SK-N-SH (cell line): ENCODE data around the gene DDX51. TPM values are rescaled to one million over a fixed set of nuclear protein-coding genes. Genes with fewer than 3 reads are reported as not detected.
"Not testable (repeated sequence)": the region's sequence is repeated elsewhere in the genome, so short reads cannot be mapped to it uniquely, and the experiment has no call there.

Experiments
- CTCF ChIA-PET: fragments of 300-600, 350-600 bp; formaldehyde crosslinking; extraction: SDS; loops from one replicate; lab custom pipeline; 2021; lab: Yijun Ruan, JAX
- POLR2A ChIA-PET: fragments of 350-600 bp; sonication (Branson Sonifier 250); formaldehyde crosslinking; extraction: SDS; loops from one replicate; lab custom pipeline; 2020; ENCODE audit warnings: antibody characterized with exemption, inconsistent platforms; lab: Yijun Ruan, JAX
- DNase-seq: peaks from one replicate; pipeline ENCODE4 v3.0.0; 2012
- H2AFZ ChIP-seq: fragments of 200-600 bp; sonication (generic); 2 replicates; pipeline ENCODE4 v1.8.1; 2016; ENCODE audit warnings: antibody characterized with exemption, mild to moderate bottlenecking, low read depth
- H3F3A ChIP-seq: fragments of 200-600 bp; sonication (generic); replicated peaks from 2 replicates; pipeline ENCODE3; 2016; ENCODE audit warnings: antibody characterized with exemption, mild to moderate bottlenecking; ENCODE audit not compliant: insufficient read depth
- H3K27ac ChIP-seq, 2 experiments: fragments of 200-500 bp in 1 of 2; fragments of 200-600 bp in 1 of 2; sonication (Bioruptor generic) in 1 of 2; sonication (generic), shearing (Covaris generic) in 1 of 2; 2 replicates each; pipeline versions ENCODE4 v1.5.1 to v1.6.1; 2014 to 2016; ENCODE audit warnings: low read depth in 2 of 2, inconsistent platforms in 1 of 2, low read length in 1 of 2, mild to moderate bottlenecking in 1 of 2, mixed read lengths in 1 of 2
- H3K27me3 ChIP-seq: fragments of 200-600 bp; sonication (generic), shearing (Covaris generic); 2 replicates; pipeline ENCODE4 v1.6.1; 2016; ENCODE audit warnings: mixed run types; ENCODE audit not compliant: insufficient read depth
- H3K36me3 ChIP-seq, 2 experiments: fragments of 200-500 bp in 1 of 2; fragments of 200-600 bp in 1 of 2; sonication (Bioruptor generic) in 1 of 2; sonication (generic) in 1 of 2; replicated peaks in 1 of 2; 2 replicates each; pipeline versions ENCODE3 to v1.5.1; 2014 to 2016; ENCODE audit warnings: low read length in 1 of 2, mild to moderate bottlenecking in 1 of 2; ENCODE audit not compliant: insufficient read depth in 2 of 2, control insufficient read depth in 1 of 2
- H3K4me1 ChIP-seq, 2 experiments: fragments of 200-500 bp in 1 of 2; fragments of 200-600 bp in 1 of 2; sonication (Bioruptor generic) in 1 of 2; sonication (generic), shearing (Covaris generic) in 1 of 2; 2 replicates each; pipeline versions ENCODE4 v1.5.1 to v1.6.1; 2014 to 2016; ENCODE audit warnings: low read depth in 1 of 2, low read length in 1 of 2, mixed run types in 1 of 2; ENCODE audit not compliant: insufficient read depth in 2 of 2, control insufficient read depth in 1 of 2
- H3K4me2 ChIP-seq: fragments of 200-600 bp; sonication (generic), shearing (Covaris generic); 2 replicates; pipeline ENCODE4 v1.6.1; 2017; ENCODE audit warnings: mixed run types
- H3K4me3 ChIP-seq, 2 experiments: fragments of 200-500 bp in 1 of 2; fragments of 200-600 bp in 1 of 2; sonication (Bioruptor generic) in 1 of 2; sonication (generic), shearing (Covaris generic) in 1 of 2; 2 replicates each; pipeline versions ENCODE4 v1.5.1 to v1.8.1; 2014 to 2016; ENCODE audit warnings: low read depth in 2 of 2, inconsistent platforms in 1 of 2, low read length in 1 of 2, mild to moderate bottlenecking in 1 of 2, mixed read lengths in 1 of 2, moderate library complexity in 1 of 2
- H3K79me2 ChIP-seq: fragments of 200-600 bp; sonication (generic); 2 replicates; pipeline ENCODE4 v1.8.1; 2017; ENCODE audit warnings: mild to moderate bottlenecking; ENCODE audit not compliant: insufficient read depth
- H3K9ac ChIP-seq: fragments of 200-600 bp; sonication (generic); 2 replicates; pipeline ENCODE4 v1.6.1; 2017; ENCODE audit warnings: mixed run types
- H3K9me2 ChIP-seq: fragments of 200-600 bp; sonication (generic); 2 replicates; pipeline ENCODE4 v1.6.1; 2017; ENCODE audit warnings: mixed run types
- H3K9me3 ChIP-seq: fragments of 200-600 bp; sonication (generic); 2 replicates; pipeline ENCODE4 v1.6.1; 2017; ENCODE audit warnings: mixed run types, mild to moderate bottlenecking, moderate library complexity
- H4K20me1 ChIP-seq: fragments of 200-600 bp; sonication (generic); 2 replicates; pipeline ENCODE4 v1.6.1; 2017; ENCODE audit warnings: mild to moderate bottlenecking, mixed run types; ENCODE audit not compliant: insufficient read depth
- CHD2 ChIP-seq: fragments of 150-350 bp; IDR thresholded peaks from 2 replicates; pipeline ENCODE4 v1.6.1; 2018; ENCODE audit warnings: low read length; ENCODE audit not compliant: partially characterized antibody
- CTCF ChIP-seq: fragments of 200-600 bp; sonication (generic); IDR thresholded peaks from 2 replicates; pipeline ENCODE4 v1.6.1; 2017; ENCODE audit warnings: antibody characterized with exemption, mild to moderate bottlenecking, moderate library complexity
- EP300 ChIP-seq, 2 experiments: IDR thresholded peaks; 2 replicates each; pipeline versions ENCODE4 v1.4.0 to v1.6.1; 2012; ENCODE audit warnings: borderline replicate concordance in 1 of 2, low read depth in 1 of 2, low read length in 1 of 2
- FOXJ3 ChIP-seq: sonication (generic); formaldehyde crosslinking; IDR thresholded peaks from 2 replicates; pipeline ENCODE4 v1.5.1; 2020; ENCODE audit warnings: mild to moderate bottlenecking, missing genetic modification reagents
- FOXM1 ChIP-seq: IDR thresholded peaks from 2 replicates; pipeline ENCODE4 v1.4.0; 2012; ENCODE audit warnings: low read depth, mild to moderate bottlenecking
- GABPA ChIP-seq: IDR thresholded peaks from 2 replicates; pipeline ENCODE4 v1.4.0; 2012; ENCODE audit warnings: low read depth, mild to moderate bottlenecking
- GATA2 ChIP-seq: sonication (generic); formaldehyde crosslinking; IDR thresholded peaks from 2 replicates; pipeline ENCODE4 v1.5.0; 2020; ENCODE audit warnings: mild to moderate bottlenecking, missing genetic modification reagents
- MAX ChIP-seq: IDR thresholded peaks from 2 replicates; pipeline ENCODE4 v1.4.0; 2012; ENCODE audit warnings: low read depth
- MEF2A ChIP-seq: IDR thresholded peaks from 2 replicates; pipeline ENCODE4 v1.4.0; 2012; ENCODE audit warnings: low read depth, borderline replicate concordance
- MXI1 ChIP-seq: IDR thresholded peaks from 2 replicates; pipeline ENCODE4 v1.6.1; 2012; ENCODE audit warnings: mild to moderate bottlenecking, low read depth, low read length, improper control_type of control experiment
- NRF1 ChIP-seq: IDR thresholded peaks from 2 replicates; pipeline ENCODE4 v1.6.1; 2012; ENCODE audit warnings: low read depth, mild to moderate bottlenecking, low read length
- PBX3 ChIP-seq: IDR thresholded peaks from 2 replicates; pipeline ENCODE4; 2012
- RAD21 ChIP-seq: IDR thresholded peaks from 2 replicates; pipeline ENCODE4 v1.6.1; 2012; ENCODE audit warnings: mild to moderate bottlenecking, low read length
- RCOR1 ChIP-seq: fragments of 150-350 bp; IDR thresholded peaks from 2 replicates; pipeline ENCODE4 v1.6.1; 2017; ENCODE audit warnings: antibody characterized with exemption, low read length
- RFX5 ChIP-seq: IDR thresholded peaks from 2 replicates; pipeline ENCODE4 v1.6.1; 2012; ENCODE audit warnings: mild to moderate bottlenecking, improper control_type of control experiment, low read length
- TAF1 ChIP-seq: IDR thresholded peaks from 2 replicates; pipeline ENCODE4 v1.6.1; 2012; ENCODE audit warnings: low read depth, mild to moderate bottlenecking, low read length, moderate library complexity, borderline replicate concordance
- TEAD4 ChIP-seq: IDR thresholded peaks from 2 replicates; pipeline ENCODE4 v1.4.0; 2012; ENCODE audit warnings: mild to moderate bottlenecking, borderline replicate concordance; ENCODE audit not compliant: insufficient read depth
- YY1 ChIP-seq: IDR thresholded peaks from 2 replicates; pipeline ENCODE4 v1.4.0; 2012; ENCODE audit warnings: low read depth, mild to moderate bottlenecking
- WGBS: methylation state at CpG from one replicate; pipeline ENCODE4 v1.1.6; 2017; ENCODE audit warnings: low lambda C conversion rate; 5-methylcytosine and 5-hydroxymethylcytosine counted together
- polyA plus RNA-seq, 3 experiments: library from polyadenylated mRNA; depleted of rRNA; stranded (reverse); fragments of >200 nt; gene quantifications; 2 replicates each; pipeline ENCODE4 v1.2.3, GENCODE V29; 2012

DDX51 gene
- polyA plus RNA-seq, 1 of the 3 experiments (the other 2 are of a cell fraction) = 17.3 TPM

GRCh38 chr12:132150780-132151144 is 6.6 kb upstream of the DDX51 start:
- DNase-seq = no peak
- Histone ChIP-seq H3K4me1 (peaks cover 0 to under 1% of the 10 kb centered on the region in 2 experiments; a peak in 1 of 4 replicates), H4K20me1 (0 out of 2 replicates have a peak, but pooled peaks cover 3% of the 10 kb centered on the region), H3K9me2 (no peaks in the 10 kb centered on the region), H2AFZ (no peak overlapping the region), H3K79me2 (peaks cover 11% of the 10 kb centered on the region; the same call in 1 of the 2 replicates), H3K9ac (no peak overlapping the region), H3F3A (no peaks in the 10 kb centered on the region), H3K9me3 (no peaks in the 10 kb centered on the region), H3K36me3 (peaks cover 0 to 21% of the 10 kb centered on the region in 2 experiments), H3K27ac (no peak overlapping the region), H3K27me3 (no peaks in the 10 kb centered on the region), H3K4me3 (no peak overlapping the region), H3K4me2 (no peak overlapping the region)
- no peak for TF ChIP-seq TEAD4
- TF ChIP-seq FOXJ3 = no peak
- TF ChIP-seq EP300 (IDR thresholded peaks at IDR 0.05; ENCODE audit: borderline replicate concordance in 1 of 2, low read depth in 1 of 2, low read length in 1 of 2) = no peak
- no peak for TF ChIP-seq FOXM1
- no peak for TF ChIP-seq TAF1
- TF ChIP-seq RAD21 = no peak
- no peak for TF ChIP-seq CTCF
- TF ChIP-seq MEF2A = no peak
- TF ChIP-seq MXI1 = no peak
- TF ChIP-seq GABPA = no peak
- no peak for TF ChIP-seq PBX3
- TF ChIP-seq NRF1 = no peak
- no peak for TF ChIP-seq RCOR1
- TF ChIP-seq YY1 = no peak
- no peak for TF ChIP-seq RFX5
- TF ChIP-seq GATA2 (CRISPR knock-in tag) = no peak
- no peak for TF ChIP-seq CHD2
- no peak for TF ChIP-seq MAX
- POLR2A ChIA-PET = no interaction called here
- CTCF ChIA-PET = interaction anchor here (4.9 kb wide), 1 partner anchor 265 kb away, joined by 110 read pairs; no protein-coding TSS in a partner anchor
- WGBS = 85% methylated on average over 6 of the region's 6 CpGs

GRCh38 chr12:132149526-132149925 is 5.4 kb upstream of the DDX51 start:
- H3K27ac ChIP-seq, H3F3A ChIP-seq, DNase-seq, H3K9me2 ChIP-seq, CTCF ChIA-PET, H3K9ac ChIP-seq, H4K20me1 ChIP-seq, H2AFZ ChIP-seq, POLR2A ChIA-PET, H3K27me3 ChIP-seq, H3K4me2 ChIP-seq, H3K4me3 ChIP-seq, H3K9me3 ChIP-seq: not testable (repeated sequence)
- H3K79me2 ChIP-seq = peaks cover 24% of the 10 kb centered on the region
- 90% methylated on average over 30 of the region's 32 CpGs for WGBS
- peaks cover 0 to 12% of the 10 kb centered on the region in 2 experiments; a peak in 1 of 4 replicates for H3K4me1 ChIP-seq
- peaks cover 0 to 21% of the 10 kb centered on the region in 2 experiments for H3K36me3 ChIP-seq
